K562 (cell line): ENCODE measurements around the gene DSG2. TPM values are rescaled to one million over a fixed set of nuclear protein-coding genes. Genes with fewer than 3 reads are reported as not detected.
A peak's percentile ranks its signal among the peaks of the same experiment; 100 is the strongest.

Experiments used
- ATAC-seq: fragments of 200-7000 bp; cut with Tn5 transposase; 3 replicates; pipeline ENCODE4 v1.9.1; 2020; ENCODE audit warnings: moderate library complexity
- BruUV-seq: library from RNA; stranded (reverse); fragments of 400-500 nt; replicated peaks from 2 replicates; lab custom pipeline; 2021; lab: Mats Ljungman, UMichigan
- CTCF ChIA-PET: fragments of 300-600 bp; formaldehyde crosslinking; extraction: SDS; loops from one replicate; lab custom pipeline; 2021; ENCODE audit warnings: low intra/inter-chr PET ratio; lab: Yijun Ruan, JAX
- POLR2A ChIA-PET: fragments of 300-600, 350-650 bp; sonication (Branson Sonifier 250); formaldehyde crosslinking; extraction: SDS; loops from one replicate; lab custom pipeline; 2021; ENCODE audit warnings: antibody characterized with exemption, inconsistent platforms; lab: Yijun Ruan, JAX
- DNase-seq, 4 experiments: peaks; one replicate each; pipeline versions ENCODE4 v3.0.0 to v3.0.0-alpha.2; 2011 to 2018; ENCODE audit warnings: low spot score in 3 of 4, mixed read lengths in 3 of 4; ENCODE audit errors: extremely low read depth in 1 of 4
- FAIRE-seq: peaks from 2 replicates; lab custom pipeline; 2011; peaks lifted over from hg19 to GRCh38; lab: Jason Lieb, UNC
- H2AFZ ChIP-seq: 2 replicates; pipeline ENCODE4 v1.6.0; 2011; ENCODE audit warnings: low read depth, low read length, control low read depth, inconsistent platforms
- H3K27ac ChIP-seq: fragments of 200-600 bp; 3 replicates; pipeline ENCODE4 v1.8.0; 2011; ENCODE audit warnings: low read depth, mild to moderate bottlenecking, control low read depth, inconsistent platforms, low read length, moderate library complexity, mixed read lengths; ENCODE audit errors: extremely low read depth
- H3K27me3 ChIP-seq, 2 experiments: fragments of 300-600 bp in 1 of 2; 2 replicates in 1 of 2; 3 replicates in 1 of 2; pipeline versions ENCODE4 v1.6.0 to v1.8.0; 2011; ENCODE audit warnings: inconsistent platforms in 2 of 2, low read length in 2 of 2, mild to moderate bottlenecking in 1 of 2, mixed read lengths in 1 of 2, moderate library complexity in 1 of 2; ENCODE audit not compliant: control insufficient read depth in 2 of 2, insufficient read depth in 2 of 2
- H3K36me3 ChIP-seq: fragments of 300-600 bp; 3 replicates; pipeline ENCODE4 v1.8.0; 2011; ENCODE audit warnings: mild to moderate bottlenecking, low read length, inconsistent platforms; ENCODE audit not compliant: control insufficient read depth, insufficient read depth
- H3K4me1 ChIP-seq, 2 experiments: fragments of 200-600 bp in 1 of 2; replicated peaks in 1 of 2; 2 replicates in 1 of 2; 3 replicates in 1 of 2; pipeline versions ENCODE4 v1.5.1 to v1.8.0; 2011; ENCODE audit warnings: inconsistent platforms in 2 of 2, low read length in 2 of 2, mild to moderate bottlenecking in 1 of 2, mixed read lengths in 1 of 2, moderate library complexity in 1 of 2; ENCODE audit not compliant: control insufficient read depth in 2 of 2, insufficient read depth in 2 of 2
- H3K4me2 ChIP-seq: 2 replicates; pipeline ENCODE4 v1.6.1; 2011; ENCODE audit warnings: low read length, control low read depth, inconsistent platforms, mixed read lengths; ENCODE audit not compliant: insufficient read depth
- H3K4me3 ChIP-seq: fragments of 200-600 bp; sonication (generic), shearing (Covaris generic); 2 replicates; pipeline ENCODE4 v1.5.1; 2016; ENCODE audit warnings: control low read depth, inconsistent platforms
- H3K79me2 ChIP-seq: fragments of 200-600 bp; 3 replicates; pipeline ENCODE4 v1.8.0; 2011; ENCODE audit warnings: low read length, inconsistent platforms; ENCODE audit not compliant: control insufficient read depth, insufficient read depth
- H3K9ac ChIP-seq, 2 experiments: 2 replicates each; pipeline versions ENCODE4 v1.6.0 to v1.6.1; 2011; ENCODE audit warnings: low read depth in 2 of 2, low read length in 2 of 2, control low read depth in 1 of 2, inconsistent platforms in 1 of 2, mild to moderate bottlenecking in 1 of 2, mixed read lengths in 1 of 2; ENCODE audit not compliant: insufficient read depth in 1 of 2
- H3K9me1 ChIP-seq: one replicate; pipeline ENCODE4 v1.6.0; 2011; ENCODE audit warnings: inconsistent platforms, mild to moderate bottlenecking, low read length, moderate library complexity; ENCODE audit not compliant: control insufficient read depth, insufficient read depth
- H3K9me3 ChIP-seq: replicated peaks from 2 replicates; pipeline ENCODE4 v1.5.1; 2011; ENCODE audit warnings: low read depth, low read length, inconsistent platforms; ENCODE audit not compliant: control insufficient read depth, insufficient read depth
- H4K20me1 ChIP-seq: replicated peaks from 2 replicates; pipeline ENCODE4 v1.6.1; 2011; ENCODE audit warnings: low read length, inconsistent platforms, mixed read lengths; ENCODE audit not compliant: control insufficient read depth, insufficient read depth
- CEBPG ChIP-seq, 3 experiments: fragments of 200-800 bp in 1 of 3; sonication (Bioruptor generic) in 1 of 3; sonication (generic) in 1 of 3; formaldehyde crosslinking in 1 of 3; IDR thresholded peaks in 2 of 3; conservative IDR thresholded peaks in 1 of 3; 2 replicates each; pipeline versions ENCODE4 v1.6.1 to v1.8.0; 2016 to 2022; ENCODE audit warnings: missing compliant biosample characterization in 2 of 3, missing genetic modification characterization in 2 of 3, mild to moderate bottlenecking in 1 of 3, missing genetic modification reagents in 1 of 3
- HNRNPK ChIP-seq: fragments of 200-400 bp; formaldehyde crosslinking; IDR thresholded peaks from one replicate; pipeline ENCODE4 v1.6.1; 2018; ENCODE audit warnings: mild to moderate bottlenecking, low read depth, low read length; ENCODE audit not compliant: poor library complexity, severe bottlenecking
- KAT8 ChIP-seq: fragments of 450-650 bp; IDR thresholded peaks from 2 replicates; pipeline ENCODE4 v1.6.1; 2016; ENCODE audit warnings: low read depth, mild to moderate bottlenecking
- LEF1 ChIP-seq: fragments of 450-650 bp; IDR thresholded peaks from 2 replicates; pipeline ENCODE4 v1.6.1; 2016; ENCODE audit warnings: mild to moderate bottlenecking
- MCM2 ChIP-seq: fragments of 450-650 bp; IDR thresholded peaks from 2 replicates; pipeline ENCODE4 v1.6.1; 2017; ENCODE audit warnings: low read depth, mild to moderate bottlenecking
- NCOR1 ChIP-seq: fragments of 450-650 bp; IDR thresholded peaks from 2 replicates; pipeline ENCODE4 v1.6.1; 2016; ENCODE audit warnings: mild to moderate bottlenecking, moderate library complexity
- NR2C2 ChIP-seq, 2 experiments: fragments of 200-800 bp in 1 of 2; sonication (Bioruptor generic) in 1 of 2; sonication (generic) in 1 of 2; formaldehyde crosslinking in 1 of 2; IDR thresholded peaks; 2 replicates each; pipeline versions ENCODE4 v1.6.1 to v1.8.0; 2016 to 2022; ENCODE audit warnings: mild to moderate bottlenecking in 1 of 2, missing compliant biosample characterization in 1 of 2, missing genetic modification characterization in 1 of 2, missing genetic modification reagents in 1 of 2
- RBM17 ChIP-seq: fragments of 200-400 bp; formaldehyde crosslinking; IDR thresholded peaks from 2 replicates; pipeline ENCODE4 v1.6.1; 2017; ENCODE audit warnings: low read depth, mild to moderate bottlenecking, low read length, borderline replicate concordance
- RFX7 ChIP-seq: fragments of 250-450 bp; sonication (Bioruptor Pico); IDR thresholded peaks from 2 replicates; pipeline ENCODE4 v1.5.1; 2021; ENCODE audit warnings: mild to moderate bottlenecking
- SNIP1 ChIP-seq: fragments of 450-650 bp; IDR thresholded peaks from 2 replicates; pipeline ENCODE4 v1.7.1; 2017; ENCODE audit warnings: low read depth, mild to moderate bottlenecking
- STAT6 ChIP-seq: sonication (generic); formaldehyde crosslinking; IDR thresholded peaks from 2 replicates; pipeline ENCODE4 v1.8.1; 2023; ENCODE audit warnings: mild to moderate bottlenecking, missing genetic modification reagents
- TCF7 ChIP-seq: sonication (generic); IDR thresholded peaks from 2 replicates; pipeline ENCODE4 v1.6.1; 2016; ENCODE audit warnings: antibody characterized with exemption, borderline replicate concordance
- TGIF2 ChIP-seq: sonication (generic); formaldehyde crosslinking; IDR thresholded peaks from 2 replicates; pipeline ENCODE4 v1.8.1; 2022; ENCODE audit warnings: mild to moderate bottlenecking, missing genetic modification reagents, moderate library complexity
- XRCC5 ChIP-seq: fragments of 200-400 bp; formaldehyde crosslinking; IDR thresholded peaks from 2 replicates; pipeline ENCODE4 v1.6.1; 2017; ENCODE audit warnings: low read depth, mild to moderate bottlenecking, low read length
- WGBS: fragments of 100-300 bp; shearing (Covaris generic); methylation state at CpG from one replicate; pipeline ENCODE4 v1.1.6; 2016; ENCODE audit warnings: low coverage, mixed read lengths; ENCODE audit not compliant: insufficient coverage; ENCODE audit errors: missing lambda C conversion rate; 5-methylcytosine and 5-hydroxymethylcytosine counted together
- in situ Hi-C: fragments of 300-500 bp; cut with MboI; formaldehyde crosslinking; loops from 4 replicates; pipeline ENCODE4 v1.15.0; 2018; ENCODE audit warnings: inconsistent platforms, mixed read lengths
- intact Hi-C: fragments of 100-400 bp; cut with micrococcal nuclease; formaldehyde crosslinking; loops from 2 replicates; pipeline ENCODE4 v1.14.2; 2022
- polyA plus RNA-seq, 8 experiments: library from polyadenylated mRNA; depleted of rRNA in 4 of 8; stranded (reverse) in 5 of 8; unstranded in 3 of 8; fragments of >200 nt; fragmentation: Nextera tagmentation in 2 of 8; fragmentation: Illumina TruSeq in 1 of 8; extraction: Ambion mirVana in 2 of 8; extraction: Trizol in 1 of 8; gene quantifications; 2 replicates each; pipeline versions ENCODE4 v1.2.1 to v1.2.3, GENCODE V29; 2011 to 2014; ENCODE audit warnings: inconsistent platforms in 1 of 8, missing spikeins in 1 of 8
- total RNA-seq, 7 experiments: library from RNA; depleted of rRNA in 6 of 7; stranded (reverse); fragments of >200 nt in 6 of 7; fragmentation: Illumina TruSeq in 2 of 7; extraction: Trizol in 2 of 7; gene quantifications; 2 replicates each; pipeline versions ENCODE4 v1.2.1 to v1.2.3, GENCODE V29; 2011 to 2021; ENCODE audit warnings: low replicate concordance in 1 of 7

The DSG2 gene
- total and polyA plus RNA-seq, 9 of the 15 experiments (the other 6 are each of a cell fraction or from before 2014, with no cell fraction given): 16.9 to 68.6 (median 41.3) TPM

DNA sequence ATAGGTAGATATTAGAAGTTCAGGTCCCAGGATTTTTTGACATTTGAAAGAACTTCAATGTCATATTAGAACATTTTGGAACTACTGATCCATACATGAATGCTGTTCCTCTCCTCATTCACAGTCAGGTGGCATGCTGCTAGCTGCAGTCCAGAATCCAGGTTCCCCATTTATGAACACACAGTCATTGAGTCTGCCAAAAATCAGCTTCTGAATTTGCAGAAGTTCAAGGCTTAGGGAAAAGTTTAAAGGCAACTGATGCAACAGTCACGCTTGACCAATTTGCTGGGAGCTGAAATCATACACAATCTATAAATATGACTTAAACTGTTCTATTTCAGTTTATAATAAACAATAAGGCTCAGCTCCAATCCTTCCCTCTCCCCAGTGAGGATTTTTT lies 76.4 kb downstream of the DSG2 start:
- no TSS peak for BruUV-seq
- in situ Hi-C loops: no loop called here
- no peaks in the 10 kb centered on the region for H3K4me1 ChIP-seq

DNA sequence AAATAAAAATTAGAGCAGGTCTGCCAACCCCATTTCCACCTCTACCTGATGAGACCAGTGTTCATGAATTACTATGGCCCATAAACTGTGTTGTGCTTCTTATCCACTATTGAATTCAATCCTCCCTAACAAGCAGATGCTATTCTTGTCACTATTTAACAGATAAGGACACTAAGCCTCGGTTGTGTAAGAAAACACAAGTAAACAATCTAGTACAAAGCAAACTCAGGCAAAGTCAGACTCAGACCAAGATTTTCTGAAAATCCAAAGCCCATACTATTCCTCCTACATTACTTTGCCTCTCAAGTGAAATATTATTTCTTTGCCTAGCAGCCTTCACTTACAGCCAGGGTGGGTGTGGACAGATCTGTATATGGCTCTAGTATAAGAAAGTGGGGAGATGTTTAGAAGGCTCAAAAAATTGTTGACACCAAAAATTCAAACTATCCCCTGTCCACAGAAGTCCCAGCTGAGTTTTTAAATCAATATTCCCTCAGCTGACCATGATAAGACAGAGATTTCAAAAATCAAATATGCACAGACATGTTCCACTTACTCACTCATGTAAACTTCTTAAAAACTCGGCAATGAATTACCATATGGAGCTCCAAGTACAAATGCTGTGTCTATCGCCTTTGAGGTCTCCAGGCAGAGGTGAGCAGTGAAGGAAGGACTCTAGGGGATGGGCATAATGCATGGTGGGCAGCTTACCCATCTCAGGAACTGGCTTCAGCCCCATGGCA lies 77.7 kb downstream of the DSG2 start:
- H3K9ac ChIP-seq: no peak overlapping the region
- H3K9me3 ChIP-seq: no peaks in the 10 kb centered on the region
- 3% methylated on average over 3 of the region's 3 CpGs for WGBS
- no peak overlapping the region for H3K4me2 ChIP-seq
- H3K4me3 ChIP-seq: no peak overlapping the region
- in situ Hi-C loops (no loop called here), intact Hi-C loops (no loop called here)
- ChIA-PET CTCF (no interaction called here), POLR2A (interaction anchor here (1.0 kb wide), 1 partner anchor 12 kb away, joined by 3 read pairs; no protein-coding TSS in a partner anchor)
- BruUV-seq: no TSS peak
- no peaks in the 10 kb centered on the region for H3K36me3 ChIP-seq
- no peaks in the 10 kb centered on the region for H3K4me1 ChIP-seq
- no peak overlapping the region for H2AFZ ChIP-seq
- ATAC-seq: no peak
- H3K79me2 ChIP-seq: no peaks in the 10 kb centered on the region
- no peak for DNase-seq
- H3K9me1 ChIP-seq: no peaks in the 10 kb centered on the region
- H3K27ac ChIP-seq: no peak overlapping the region
- H4K20me1 ChIP-seq: no peaks in the 10 kb centered on the region
- H3K27me3 ChIP-seq: peaks cover 8 to 9% of the 10 kb centered on the region in 2 experiments; a peak in 4 of 5 replicates
- FAIRE-seq: no peak
- TF ChIP-seq SNIP1 (no peak), RFX7 (CRISPR knock-in tag) (no peak), MCM2 (no peak), NCOR1 (no peak), HNRNPK (no peak), NR2C2 (CRISPR knock-in tag; IDR thresholded peaks at IDR 0.05) (no peak), NR2C2 (tag; IDR thresholded peaks at IDR 0.05) (no peak), LEF1 (no peak), TGIF2 (CRISPR knock-in tag) (no peak), XRCC5 (no peak), TCF7 (no peak), RBM17 (no peak), STAT6 (no peak)

More for the DNA sequence above, 76.4 kb downstream of the DSG2 start:
- no peaks in the 10 kb centered on the region for H3K79me2 ChIP-seq
- intact Hi-C loops: no loop called here
- H3K4me3 ChIP-seq: no peak overlapping the region
- FAIRE-seq: no peak
- DNase-seq: no peak
- no peaks in the 10 kb centered on the region for H4K20me1 ChIP-seq
- WGBS: 0% methylated on average over 1 of the region's 1 CpG
- CTCF ChIA-PET: no interaction called here
- H3K36me3 ChIP-seq: no peaks in the 10 kb centered on the region
- peaks cover 8 to 9% of the 10 kb centered on the region in 2 experiments; a peak in 4 of 5 replicates for H3K27me3 ChIP-seq
- no peak overlapping the region for H3K9ac ChIP-seq
- 0 out of 2 replicates have a peak overlapping the region, but pooled peaks have one; percentile 34 for H2AFZ ChIP-seq
- H3K9me3 ChIP-seq: no peaks in the 10 kb centered on the region
- peak overlapping the region; percentile 12; the same call in 1 of the 2 replicates for H3K4me2 ChIP-seq
- no peak overlapping the region for H3K27ac ChIP-seq
- no peak for ATAC-seq
- TF ChIP-seq KAT8: no peak
- TF ChIP-seq CEBPG (CRISPR knock-in tag; IDR thresholded peaks at IDR 0.05): no peak
- TF ChIP-seq CEBPG (tag; conservative IDR thresholded peaks at IDR 0.05 in 1 of 2, IDR thresholded peaks at IDR 0.05 in 1 of 2): peak; percentile 13 to 49; a peak in 2 of 4 replicates
- POLR2A ChIA-PET: interaction anchor here (0.7 to 1.0 kb wide), 3 partner anchors 13 to 127 kb away, joined by 3 read pairs; no protein-coding TSS in a partner anchor
- no peaks in the 10 kb centered on the region for H3K9me1 ChIP-seq
